Endodermal cell (in vitro differentiated cells): Measurements from ENCODE around the gene BMPR1B. TPM values are rescaled to one million over a fixed set of nuclear protein-coding genes. Genes with fewer than 3 reads are reported as not detected.

ENCODE experiments used
- DNase-seq: peaks from one replicate; pipeline ENCODE4 v3.0.0-alpha.2; 2017
- H3K27ac ChIP-seq: 2 replicates; pipeline ENCODE4 v1.5.1; 2013; ENCODE audit warnings: mild to moderate bottlenecking, low read depth, low read length, moderate library complexity
- H3K27me3 ChIP-seq: 2 replicates; pipeline ENCODE4 v1.6.1; 2013; ENCODE audit warnings: mild to moderate bottlenecking, low read length, moderate library complexity; ENCODE audit not compliant: insufficient read depth, control insufficient read depth, poor library complexity, severe bottlenecking
- H3K36me3 ChIP-seq: 2 replicates; pipeline ENCODE4 v1.7.0; 2013; ENCODE audit warnings: mild to moderate bottlenecking, low read length, moderate library complexity; ENCODE audit not compliant: control insufficient read depth, insufficient read depth
- H3K4me1 ChIP-seq: one replicate; pipeline ENCODE4 v1.7.0; 2013; ENCODE audit warnings: low read length; ENCODE audit not compliant: control insufficient read depth, insufficient read depth
- H3K4me3 ChIP-seq: 2 replicates; pipeline ENCODE4 v1.5.1; 2013; ENCODE audit warnings: mild to moderate bottlenecking, low read length, moderate library complexity
- H3K9ac ChIP-seq: 2 replicates; pipeline ENCODE4 v1.6.1; 2013; ENCODE audit warnings: mild to moderate bottlenecking, low read length, moderate library complexity; ENCODE audit not compliant: poor library complexity, severe bottlenecking; ENCODE audit errors: extremely low read depth
- H3K9me3 ChIP-seq: 2 replicates; pipeline ENCODE4 v1.6.1; 2013; ENCODE audit warnings: mild to moderate bottlenecking, low read length, moderate library complexity; ENCODE audit not compliant: control insufficient read depth
- H3K27ac Mint-ChIP-seq: 2 replicates; pipeline ENCODE4 v1.8.0; 2020; ENCODE audit warnings: mixed read lengths
- H3K27me3 Mint-ChIP-seq: 2 replicates; pipeline ENCODE4 v1.8.0; 2021; ENCODE audit warnings: mild to moderate bottlenecking, mixed read lengths; ENCODE audit not compliant: insufficient read depth
- H3K36me3 Mint-ChIP-seq: 2 replicates; pipeline ENCODE4 v1.8.0; 2020; ENCODE audit warnings: low read depth, mixed read lengths
- H3K4me1 Mint-ChIP-seq: 2 replicates; pipeline ENCODE4 v1.8.0; 2020; ENCODE audit warnings: mixed read lengths
- H3K4me3 Mint-ChIP-seq: 2 replicates; pipeline ENCODE4 v1.8.0; 2020; ENCODE audit warnings: mild to moderate bottlenecking, moderate library complexity, mixed read lengths
- H3K9me3 Mint-ChIP-seq: 2 replicates; pipeline ENCODE4 v1.8.0; 2020; ENCODE audit warnings: mild to moderate bottlenecking, mixed read lengths
- WGBS, 2 experiments: methylation state at CpG; one replicate each; pipeline versions ENCODE4 v1.1.5 to v1.1.7; 2013; ENCODE audit warnings: missing lambda C conversion rate in 2 of 2, mixed read lengths in 1 of 2; ENCODE audit not compliant: insufficient coverage in 1 of 2, insufficient read length in 1 of 2; 5-methylcytosine and 5-hydroxymethylcytosine counted together
- total RNA-seq, 2 donors: library from RNA; stranded (reverse); fragmentation: NEBNext Ultra II Directional in 1 of 2; extraction: Animal tissue kit (Norgen Biotek cat#: 25700) in 1 of 2; gene quantifications; 2 replicates in 1 of 2; 3 replicates in 1 of 2; pipeline ENCODE4 v1.2.1, GENCODE V29; 2021
- TF ChIP-seq, protein P1 (sequence below): fragments of 200-600 bp; sonication (generic); conservative IDR thresholded peaks from 2 replicates; pipeline ENCODE4 v1.5.0; 2021; ENCODE audit warnings: antibody characterized with exemption, mild to moderate bottlenecking

The BMPR1B gene
- total RNA-seq, 2 donors from 2014 or later: 2.8 to 3.6 TPM

DNA sequence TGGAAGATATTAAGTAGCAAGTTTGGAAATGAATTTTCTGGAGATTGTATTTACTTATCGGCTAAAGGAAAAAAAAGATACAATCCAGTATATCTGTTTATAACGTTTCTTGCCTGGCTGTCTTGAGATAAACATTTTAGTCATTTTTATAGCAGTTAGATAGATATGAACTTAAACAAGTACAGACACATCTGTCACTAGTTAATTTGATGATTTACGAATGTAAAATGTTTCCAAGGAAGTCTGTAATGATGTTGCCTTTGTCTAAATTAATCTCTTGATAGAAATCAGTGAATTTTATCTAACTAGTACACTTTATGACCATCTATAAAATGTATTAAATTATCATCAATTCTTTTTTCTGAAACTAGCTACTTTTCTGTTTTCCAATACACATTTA lies 5.7 kb downstream of the BMPR1B start:
- Mint-ChIP-seq H3K4me3 (no peak overlapping the region), H3K9me3 (no peaks in the 10 kb centered on the region), H3K27me3 (peaks cover 16% of the 10 kb centered on the region), H3K4me1 (peaks cover 11% of the 10 kb centered on the region), H3K36me3 (no peaks in the 10 kb centered on the region), H3K27ac (no peak overlapping the region)
- Histone ChIP-seq H3K36me3 (no peaks in the 10 kb centered on the region), H3K27me3 (peaks cover 15% of the 10 kb centered on the region), H3K27ac (no peak overlapping the region), H3K9me3 (no peaks in the 10 kb centered on the region), H3K4me3 (no peak overlapping the region), H3K4me1 (no peaks in the 10 kb centered on the region), H3K9ac (no peak overlapping the region)
- TF ChIP-seq, protein P1, sequence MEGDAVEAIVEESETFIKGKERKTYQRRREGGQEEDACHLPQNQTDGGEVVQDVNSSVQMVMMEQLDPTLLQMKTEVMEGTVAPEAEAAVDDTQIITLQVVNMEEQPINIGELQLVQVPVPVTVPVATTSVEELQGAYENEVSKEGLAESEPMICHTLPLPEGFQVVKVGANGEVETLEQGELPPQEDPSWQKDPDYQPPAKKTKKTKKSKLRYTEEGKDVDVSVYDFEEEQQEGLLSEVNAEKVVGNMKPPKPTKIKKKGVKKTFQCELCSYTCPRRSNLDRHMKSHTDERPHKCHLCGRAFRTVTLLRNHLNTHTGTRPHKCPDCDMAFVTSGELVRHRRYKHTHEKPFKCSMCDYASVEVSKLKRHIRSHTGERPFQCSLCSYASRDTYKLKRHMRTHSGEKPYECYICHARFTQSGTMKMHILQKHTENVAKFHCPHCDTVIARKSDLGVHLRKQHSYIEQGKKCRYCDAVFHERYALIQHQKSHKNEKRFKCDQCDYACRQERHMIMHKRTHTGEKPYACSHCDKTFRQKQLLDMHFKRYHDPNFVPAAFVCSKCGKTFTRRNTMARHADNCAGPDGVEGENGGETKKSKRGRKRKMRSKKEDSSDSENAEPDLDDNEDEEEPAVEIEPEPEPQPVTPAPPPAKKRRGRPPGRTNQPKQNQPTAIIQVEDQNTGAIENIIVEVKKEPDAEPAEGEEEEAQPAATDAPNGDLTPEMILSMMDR: no peak
- WGBS, 2 experiments: 83 to 100% methylated on average over 1 to 2 of the region's 3 CpGs
- no peak for DNase-seq

DNA sequence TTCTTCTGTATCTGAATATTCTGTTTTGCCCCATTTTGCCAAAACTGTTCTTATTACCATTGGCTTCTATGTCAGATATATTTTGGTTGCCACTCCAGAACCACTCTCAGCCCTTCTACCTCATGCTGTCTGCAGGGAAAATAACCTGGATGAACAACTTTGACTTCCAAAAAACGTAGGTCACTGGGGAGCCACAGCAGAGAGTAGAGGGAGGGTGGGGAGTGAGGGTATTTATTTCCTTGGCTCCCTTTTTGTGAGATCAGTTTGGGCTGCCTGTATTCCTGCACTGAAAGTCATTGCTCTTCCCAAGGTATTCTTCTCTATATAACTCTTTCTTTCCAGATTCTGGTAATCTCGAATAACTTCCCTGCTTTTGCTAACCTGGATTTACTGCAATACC lies 6.3 kb downstream of the BMPR1B start:
- TF ChIP-seq, protein P1: no peak
- no peaks in the 10 kb centered on the region for H3K4me1 ChIP-seq
- H3K9me3 Mint-ChIP-seq: no peaks in the 10 kb centered on the region
- no peak for DNase-seq
- no peak overlapping the region for H3K9ac ChIP-seq
- no peak overlapping the region for H3K4me3 Mint-ChIP-seq
- H3K27me3 Mint-ChIP-seq: peaks cover 11% of the 10 kb centered on the region
- H3K27ac Mint-ChIP-seq: no peak overlapping the region
- H3K9me3 ChIP-seq: no peaks in the 10 kb centered on the region
- peaks cover 9% of the 10 kb centered on the region for H3K27me3 ChIP-seq
- no peak overlapping the region for H3K27ac ChIP-seq
- H3K36me3 Mint-ChIP-seq: no peaks in the 10 kb centered on the region
- peaks cover 8% of the 10 kb centered on the region for H3K4me1 Mint-ChIP-seq
- no peaks in the 10 kb centered on the region for H3K36me3 ChIP-seq
- no peak overlapping the region for H3K4me3 ChIP-seq
- 82 to 91% methylated on average over 1 to 2 of the region's 2 CpGs for WGBS, 2 experiments

DNA sequence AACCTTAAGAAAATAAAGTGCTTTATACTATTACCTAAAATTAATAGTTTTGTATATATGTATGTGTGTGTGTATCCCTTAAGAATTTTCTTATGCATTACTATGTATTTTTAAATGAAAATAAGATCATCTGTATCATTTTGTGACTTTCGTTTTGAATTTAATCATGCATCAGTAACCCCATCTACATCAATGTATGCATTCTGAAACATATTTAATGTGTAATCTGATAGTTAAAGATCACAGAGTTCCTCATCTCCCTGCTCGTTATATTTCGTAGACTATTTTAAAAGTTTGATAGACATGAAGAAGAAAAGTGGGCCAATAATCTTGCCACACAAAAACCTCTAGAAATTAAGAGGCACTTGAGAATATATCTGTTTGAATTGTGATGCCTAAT lies 7.4 kb downstream of the BMPR1B start:
- Histone ChIP-seq H3K9me3 (no peaks in the 10 kb centered on the region), H3K36me3 (no peaks in the 10 kb centered on the region), H3K4me1 (no peaks in the 10 kb centered on the region), H3K9ac (no peak overlapping the region), H3K27me3 (no peaks in the 10 kb centered on the region), H3K4me3 (no peak overlapping the region), H3K27ac (no peak overlapping the region)
- no peaks in the 10 kb centered on the region for H3K9me3 Mint-ChIP-seq
- 94 to 100% methylated on average over 2 of the region's 3 CpGs for WGBS, 2 experiments
- peaks cover 8% of the 10 kb centered on the region for H3K4me1 Mint-ChIP-seq
- no peaks in the 10 kb centered on the region for H3K27me3 Mint-ChIP-seq
- H3K36me3 Mint-ChIP-seq: no peaks in the 10 kb centered on the region
- DNase-seq: no peak
- TF ChIP-seq, protein P1: no peak
- H3K4me3 Mint-ChIP-seq: no peak overlapping the region
- H3K27ac Mint-ChIP-seq: no peak overlapping the region
